Eye (tissue), 1 donor: Measurements from ENCODE around the gene MRPL2.
"Not testable (repeated sequence)": the region's sequence is repeated elsewhere in the genome, so short reads cannot be mapped to it uniquely, and the experiment has no call there.

Experiments used
- DNase-seq: peaks from one replicate; pipeline ENCODE4 v3.0.0-alpha.2; 2015

The MRPL2 gene

DNA sequence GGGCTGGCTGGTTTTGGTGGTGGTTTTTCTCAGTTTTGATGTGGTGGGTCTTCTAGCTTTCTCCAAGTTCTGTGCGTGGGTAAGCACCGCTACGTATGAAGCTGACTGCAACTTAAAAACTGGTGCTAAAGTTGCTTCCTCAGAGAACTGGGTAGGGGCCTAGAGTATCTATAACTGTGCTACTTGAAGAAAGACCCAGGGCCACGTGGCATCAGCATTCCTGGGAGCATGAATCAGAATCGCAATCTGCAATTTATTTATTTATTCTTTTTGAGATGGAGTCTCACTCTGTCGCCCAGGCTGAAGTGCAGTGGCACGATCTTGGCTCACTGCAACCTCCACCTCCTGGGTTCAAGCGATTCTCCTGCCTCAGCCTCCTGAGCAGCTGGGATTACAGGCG, 22.7 kb upstream of the MRPL2 start:
- DNase-seq: not testable (repeated sequence)

DNA sequence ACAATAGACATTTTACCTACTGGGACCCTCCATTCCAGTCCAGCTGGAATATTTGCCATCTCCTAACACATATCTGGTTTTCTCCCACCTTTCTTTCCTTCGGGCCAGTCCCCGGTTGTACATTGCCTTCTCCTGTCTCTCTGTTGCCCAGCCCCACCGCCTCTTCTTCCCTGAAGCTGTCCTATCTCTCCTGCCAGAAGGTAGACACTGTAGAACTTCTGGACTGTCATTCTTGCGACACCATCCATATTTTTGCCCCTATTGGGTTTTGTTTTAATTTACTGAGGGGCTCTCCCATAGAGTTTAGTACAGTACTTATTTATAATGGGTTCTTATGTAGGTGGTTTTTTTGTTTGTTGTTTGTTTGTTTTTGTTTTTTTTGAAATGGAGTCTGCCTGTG, 21.8 kb upstream of the MRPL2 start:
- DNase-seq: no peak

DNA sequence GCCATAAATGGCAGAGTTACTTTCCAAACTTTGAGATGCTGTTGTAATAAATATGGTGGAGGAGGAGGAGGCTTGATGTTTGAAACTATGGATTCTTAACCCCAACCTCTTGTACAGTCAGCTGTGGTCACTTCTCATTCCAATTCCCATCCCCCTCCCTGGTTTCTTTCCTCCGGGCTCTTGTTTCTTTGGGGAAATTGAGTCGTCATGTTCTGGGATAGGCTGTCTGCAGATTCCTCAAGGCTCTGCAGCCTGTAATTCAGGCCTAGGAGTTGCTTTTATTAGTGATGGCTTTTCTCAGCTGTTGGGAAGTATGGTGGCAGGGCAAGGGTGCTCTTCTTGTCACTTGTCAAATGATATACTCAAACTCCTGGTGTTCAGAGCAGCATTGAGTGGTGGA, 19.5 kb upstream of the MRPL2 start:
- no peak for DNase-seq

DNA sequence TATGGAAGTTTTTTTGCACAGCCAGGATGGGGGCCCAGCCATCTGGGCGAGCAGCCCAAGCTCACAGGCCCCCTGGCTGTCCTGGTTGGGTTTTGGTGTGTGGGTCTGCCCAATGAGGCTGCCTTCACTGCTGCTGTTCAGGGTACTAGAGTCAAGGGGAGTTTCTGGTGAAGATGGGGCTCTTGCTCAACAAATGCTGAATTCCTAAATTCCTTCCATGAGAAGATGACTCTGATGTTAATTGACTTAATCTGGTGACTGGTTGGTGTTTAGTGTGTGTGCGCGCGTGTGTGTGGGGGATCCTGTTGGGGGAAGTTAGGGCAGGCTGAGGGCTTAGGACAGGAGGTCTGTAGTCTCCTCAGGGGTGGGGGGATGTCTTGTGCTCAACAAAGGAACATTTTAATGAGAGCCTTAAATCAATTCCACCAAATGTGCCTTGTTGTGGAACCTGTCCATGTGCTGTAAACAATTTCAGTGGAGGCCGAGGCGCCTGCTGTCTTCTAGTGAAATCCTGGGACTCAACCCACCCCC, 18.8 kb upstream of the MRPL2 start:
- DNase-seq: peak; percentile 25

DNA sequence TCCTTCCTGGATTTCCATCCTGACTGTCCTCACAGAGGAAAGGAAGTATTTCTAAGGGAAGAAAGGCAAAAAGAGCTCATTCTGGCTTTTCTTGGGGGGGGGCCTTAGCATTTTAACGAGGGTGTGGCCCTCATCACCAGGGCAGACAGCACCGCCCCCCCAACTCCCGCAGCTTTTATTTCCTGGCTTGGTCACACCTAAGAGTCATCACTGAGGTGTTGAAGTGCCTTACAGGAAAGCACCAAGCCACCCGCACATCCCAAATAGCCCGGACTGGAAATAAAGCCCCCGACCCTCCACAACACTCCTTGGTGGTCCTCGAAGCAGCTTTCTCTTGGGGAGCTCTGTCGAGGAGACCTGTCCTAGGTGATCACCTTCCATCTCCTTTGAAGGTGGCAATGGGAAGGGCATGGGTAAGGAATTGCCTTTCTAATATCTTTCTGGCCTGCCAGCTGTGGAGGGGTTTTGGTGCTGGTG, 18.1 kb upstream of the MRPL2 start:
- no peak for DNase-seq

DNA sequence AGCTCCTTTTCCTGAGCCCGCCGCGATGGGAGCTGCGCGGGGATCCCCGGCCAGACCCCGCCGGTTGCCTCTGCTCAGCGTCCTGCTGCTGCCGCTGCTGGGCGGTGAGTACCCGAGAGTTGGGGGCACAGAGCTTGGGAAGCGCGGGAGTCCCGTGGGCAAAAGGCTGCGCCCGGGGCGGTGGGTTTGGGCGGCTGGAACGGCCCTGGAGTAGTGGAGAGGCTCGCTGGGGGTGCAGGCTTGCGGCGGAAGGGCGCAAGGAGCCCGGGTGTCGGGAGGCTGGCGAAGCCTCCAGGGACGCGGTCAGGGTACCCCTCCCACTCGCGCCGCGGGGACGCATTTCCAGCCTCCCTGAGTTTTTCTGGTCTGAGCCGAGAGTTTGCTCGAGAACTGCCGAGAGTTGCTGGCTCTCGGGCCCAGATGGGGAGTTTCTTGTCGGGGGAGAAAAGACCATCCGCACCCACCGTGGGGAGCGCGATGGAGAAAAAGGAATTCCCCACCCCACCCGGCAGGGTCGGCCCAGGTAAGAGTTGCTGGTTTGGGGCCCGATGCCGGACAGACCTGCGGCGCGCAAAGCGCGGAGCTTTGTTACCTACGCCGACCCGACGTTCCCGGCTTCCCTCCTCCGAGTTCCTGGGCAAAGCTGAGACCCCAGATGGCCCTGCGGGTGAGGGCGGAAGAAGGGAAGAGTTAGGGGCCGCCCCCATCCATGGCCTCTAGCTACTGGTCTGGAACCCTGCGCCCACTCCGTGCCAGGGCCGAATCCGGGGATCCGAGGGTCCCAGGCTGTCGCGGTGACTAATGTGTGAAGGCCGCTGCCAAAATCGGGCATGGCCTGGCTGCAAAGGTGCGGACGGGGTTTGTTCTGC, 17.5 kb upstream of the MRPL2 start:
- peak; percentile 80 for DNase-seq

DNA sequence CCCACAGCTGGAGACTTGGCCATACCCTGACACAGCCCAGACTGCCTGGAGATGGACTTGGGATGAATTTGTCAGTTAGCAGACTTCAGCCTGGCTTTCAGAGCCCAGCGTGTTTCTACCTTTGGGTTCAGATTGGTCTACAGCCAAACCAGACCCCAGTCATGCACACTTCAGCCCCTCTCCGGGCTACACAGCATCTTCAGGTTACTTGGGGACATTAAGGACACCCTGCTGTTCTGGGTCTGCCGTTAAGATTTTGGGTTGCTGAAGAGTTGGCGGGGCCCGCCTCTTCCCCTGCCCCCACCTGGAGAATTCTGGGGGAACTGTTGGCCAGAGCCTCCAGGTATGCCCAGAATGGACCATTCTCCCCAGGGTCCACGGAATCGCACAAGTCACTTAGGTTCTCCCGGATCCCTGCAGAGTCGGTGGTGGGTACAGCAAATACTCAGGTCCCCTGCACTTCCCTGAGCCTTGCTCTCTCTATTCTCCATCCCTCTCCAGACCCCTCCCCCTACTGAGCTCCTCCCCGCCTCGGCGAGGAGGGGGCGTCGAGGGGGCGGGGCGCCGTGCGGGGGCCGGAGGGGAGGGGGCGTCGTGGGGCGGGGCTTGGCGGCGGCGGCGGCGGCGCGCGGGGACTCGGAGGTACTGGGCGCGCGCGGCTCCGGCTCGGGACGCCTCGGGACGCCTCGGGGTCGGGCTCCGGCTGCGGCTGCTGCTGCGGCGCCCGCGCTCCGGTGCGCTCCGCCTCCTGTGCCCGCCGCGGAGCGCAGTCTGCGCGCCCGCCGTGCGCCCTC, 16.6 kb upstream of the MRPL2 start, which contains the start of gene PTK7:
TSS of gene PTK7 (plus strand) at position 645 of the 794 bp plus-strand sequence. CDS start 175 bp downstream, outside the sequence.
- DNase-seq: peak; percentile 94

DNA sequence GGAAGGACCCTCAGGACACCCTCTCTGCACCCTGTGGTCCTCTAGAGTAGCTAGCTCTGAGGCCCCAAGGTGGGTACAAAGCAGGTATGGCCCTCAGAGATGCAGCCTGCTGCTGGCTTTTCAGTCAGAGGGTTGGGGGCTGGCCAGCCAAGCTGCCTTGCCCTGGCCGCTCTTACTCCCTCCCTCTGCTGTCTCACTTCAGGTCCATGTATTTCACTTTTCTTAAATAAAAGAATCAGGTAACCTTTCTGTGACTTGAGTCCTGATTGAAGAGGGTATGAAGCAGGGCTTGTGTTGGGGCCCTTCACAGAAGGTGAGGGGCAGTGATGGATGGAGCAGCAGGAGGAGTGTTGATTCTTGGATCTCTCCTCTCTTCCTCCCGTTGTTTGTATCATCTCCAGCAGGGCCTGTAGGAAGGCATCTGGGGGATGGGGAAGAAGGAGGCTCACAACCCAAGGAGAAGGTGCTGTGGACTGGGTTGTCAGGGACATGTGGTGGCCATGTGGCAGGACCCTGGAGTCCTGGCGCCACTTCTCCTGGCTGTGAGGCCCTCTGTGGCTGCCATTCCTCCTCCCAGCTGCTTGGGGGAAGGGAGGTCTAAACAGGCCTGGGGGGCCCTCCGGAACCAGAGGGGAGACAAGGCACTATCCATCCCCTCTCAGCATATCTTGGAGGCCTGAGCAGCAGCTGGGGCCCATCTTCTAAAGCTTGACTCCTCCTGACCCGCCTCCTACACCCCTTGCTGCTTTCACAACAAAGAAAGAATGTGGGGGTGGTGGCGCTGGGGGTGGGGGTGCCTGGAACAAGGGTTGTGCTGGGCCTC, 15.8 kb upstream of the MRPL2 start:
- DNase-seq: no peak

DNA sequence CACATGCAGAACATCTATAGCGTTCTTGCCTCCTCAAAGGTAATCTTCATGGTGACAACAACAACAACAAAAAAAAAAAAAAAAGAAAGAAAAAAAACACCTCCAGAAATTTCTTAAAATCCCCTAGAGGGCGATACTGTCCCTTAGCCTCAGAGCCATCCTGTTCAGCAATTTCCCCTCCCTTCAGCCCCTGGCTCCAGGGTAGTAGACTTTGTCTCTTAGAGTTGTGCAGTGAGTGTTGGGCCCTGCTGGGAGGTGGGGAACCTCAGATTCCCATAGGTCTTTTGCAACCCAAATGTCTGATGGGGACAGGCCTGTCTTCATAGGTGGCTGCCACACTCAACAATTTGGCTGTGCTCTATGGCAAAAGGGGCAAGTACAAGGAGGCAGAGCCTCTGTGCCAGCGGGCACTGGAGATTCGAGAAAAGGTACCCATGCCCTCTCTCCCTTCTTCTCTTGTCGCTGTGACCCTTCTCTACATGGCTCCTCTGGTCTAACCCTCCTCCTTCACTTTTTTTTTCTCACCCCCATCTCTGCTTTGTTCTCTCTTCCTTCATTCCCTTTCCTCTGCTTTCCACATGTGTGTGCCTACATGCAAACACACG, 10.9 kb upstream of the MRPL2 start:
- peak; percentile 74 for DNase-seq

DNA sequence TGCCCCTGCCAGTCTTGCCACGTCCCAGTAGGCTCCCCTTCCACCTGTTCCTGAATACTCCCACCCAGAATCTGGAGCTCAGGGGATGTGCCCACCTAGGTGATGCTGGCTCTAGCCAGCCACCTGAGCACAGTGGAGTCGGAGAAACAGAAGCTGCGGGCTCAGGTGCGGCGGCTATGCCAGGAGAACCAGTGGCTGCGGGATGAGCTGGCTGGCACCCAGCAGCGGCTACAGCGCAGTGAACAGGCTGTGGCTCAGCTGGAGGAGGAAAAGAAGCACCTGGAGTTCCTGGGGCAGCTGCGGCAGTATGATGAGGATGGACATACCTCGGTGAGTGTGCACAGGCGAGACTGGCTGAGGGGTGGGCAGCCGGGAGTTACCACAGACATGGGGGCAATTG, 3.6 kb upstream of the MRPL2 start:
- DNase-seq: no peak

DNA sequence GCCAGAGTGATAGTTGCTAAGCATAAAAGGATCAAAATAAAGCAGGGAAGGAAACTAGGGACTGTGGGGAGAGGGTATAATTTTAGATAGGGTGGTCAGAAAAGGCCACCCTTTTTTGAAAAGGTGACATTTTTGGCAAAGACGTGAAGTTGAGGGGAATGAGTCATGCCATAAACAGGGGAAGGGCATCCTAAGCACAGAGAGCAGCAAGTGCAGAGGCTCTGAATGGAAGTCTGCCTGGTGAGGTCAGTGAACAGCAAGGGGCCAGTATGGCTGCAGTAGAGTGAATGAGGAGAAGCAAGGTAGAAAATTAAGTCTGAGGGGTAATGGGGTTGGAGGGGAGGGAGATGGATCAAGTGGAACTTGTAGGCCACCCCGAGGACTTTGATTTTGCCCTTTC, 2.6 kb upstream of the MRPL2 start:
- DNase-seq: no peak

DNA sequence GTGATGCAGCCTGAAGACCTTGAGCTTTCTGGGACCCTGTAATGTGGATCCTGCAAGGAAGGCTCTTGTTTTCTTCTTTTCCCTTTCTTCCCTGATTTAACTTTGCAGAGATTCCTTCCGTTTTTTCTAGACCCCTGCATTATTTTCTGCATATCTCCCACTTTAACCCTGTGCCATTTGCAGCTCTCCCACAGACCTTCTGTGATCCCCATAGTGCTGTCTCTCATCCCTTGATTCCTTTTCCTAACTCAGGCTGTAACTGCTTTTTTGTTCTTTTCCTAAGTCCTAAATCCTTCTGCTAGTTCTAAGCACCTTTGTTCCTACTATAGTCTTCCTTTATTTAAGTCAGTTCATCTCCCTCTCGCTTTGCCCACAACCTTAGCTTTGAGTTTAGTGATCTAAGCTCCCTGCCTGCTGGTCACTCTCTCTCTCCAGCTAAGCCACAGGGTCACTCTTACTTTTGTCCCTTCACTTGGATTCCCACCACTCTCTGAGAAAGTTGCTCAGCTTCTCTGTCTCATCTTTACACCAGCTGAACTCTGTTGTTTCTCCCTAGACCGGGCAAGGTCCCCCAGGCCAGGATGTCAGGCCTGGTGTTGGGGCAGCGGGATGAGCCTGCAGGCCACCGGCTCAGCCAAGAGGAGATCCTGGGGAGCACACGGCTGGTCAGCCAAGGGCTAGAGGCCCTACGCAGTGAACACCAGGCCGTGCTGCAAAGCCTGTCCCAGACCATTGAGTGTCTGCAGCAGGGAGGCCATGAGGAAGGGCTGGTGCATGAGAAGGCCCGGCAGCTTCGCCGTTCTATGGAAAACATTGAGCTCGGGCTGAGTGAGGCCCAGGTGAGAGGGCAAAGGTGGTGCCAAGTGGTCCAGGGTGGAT, 1.8 kb upstream of the MRPL2 start:
- no peak for DNase-seq

DNA sequence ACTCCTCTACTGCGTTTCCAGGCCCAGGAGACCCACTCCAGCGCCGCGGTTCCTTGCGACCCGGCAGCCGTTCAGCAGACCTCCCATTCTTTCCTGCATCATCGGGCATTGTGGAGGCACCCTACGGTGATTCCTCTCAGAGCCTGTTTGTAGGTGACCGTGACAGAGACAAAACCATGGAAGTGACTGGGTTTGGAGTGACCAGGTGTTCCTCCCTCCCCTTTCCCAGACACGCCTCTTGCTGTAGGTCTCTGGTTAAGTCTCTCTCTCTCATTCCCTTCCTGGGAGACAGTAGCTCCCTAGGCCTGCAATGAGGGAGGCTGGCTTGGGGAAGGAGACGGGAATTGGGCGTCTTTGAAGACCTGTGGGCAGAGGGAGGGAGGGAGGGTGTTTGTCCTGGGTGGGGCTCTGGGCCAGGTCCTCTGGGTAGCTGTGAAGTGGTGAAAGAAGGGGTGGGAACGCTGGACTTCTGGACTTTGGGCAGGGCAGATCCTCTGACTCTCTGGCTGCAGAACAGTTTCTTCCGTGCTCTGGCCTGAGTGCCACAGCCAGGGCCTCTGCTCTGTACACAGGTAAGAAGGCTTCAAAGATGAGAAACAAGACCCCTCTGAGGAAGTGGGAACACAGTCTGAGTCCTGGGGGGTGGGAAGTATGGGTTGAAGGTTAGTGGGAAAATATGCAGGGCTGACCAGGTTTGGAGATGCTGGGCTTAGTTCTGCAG, 960 bp upstream of the MRPL2 start:
- DNase-seq: no peak

DNA sequence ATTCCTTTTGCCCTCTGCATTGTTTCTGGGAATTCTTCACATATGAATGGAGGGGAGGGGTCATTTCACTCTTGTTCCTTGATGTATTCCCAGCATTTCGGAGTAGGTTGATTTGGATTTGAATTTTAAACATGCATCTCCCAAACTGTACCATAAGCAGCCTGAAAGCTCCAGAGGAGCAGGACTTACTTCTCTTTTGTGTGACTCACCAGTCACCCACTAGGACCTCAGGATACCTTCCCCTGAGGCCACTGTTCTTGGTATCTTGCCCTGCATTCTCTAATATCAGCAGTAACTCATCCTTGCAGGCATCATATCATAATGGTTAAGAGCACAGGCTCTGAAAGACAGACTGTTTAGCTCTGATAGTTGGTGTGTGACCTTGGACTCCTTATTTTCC, 703 bp downstream of the MRPL2 start:
- no peak for DNase-seq

DNA sequence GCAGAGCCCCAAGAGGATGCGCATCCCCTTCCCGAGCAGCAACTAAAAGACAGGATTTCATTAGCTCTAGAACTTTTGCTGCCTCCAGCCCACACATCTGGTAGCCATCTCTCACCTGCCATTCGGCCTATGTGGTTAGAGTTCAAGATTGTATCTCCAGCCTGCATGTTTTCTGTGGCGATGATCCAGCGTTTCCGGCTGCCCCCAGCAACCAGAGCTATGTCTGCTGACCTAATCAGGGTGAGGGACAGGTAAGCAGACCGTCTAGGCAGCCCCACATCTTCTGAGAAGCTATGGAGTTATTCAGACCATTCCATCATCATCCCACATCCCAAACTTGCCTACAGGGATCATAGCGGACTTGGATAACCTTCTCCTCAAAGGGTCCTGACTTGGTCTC, 3.3 kb downstream of the MRPL2 start:
- DNase-seq: no peak

DNA sequence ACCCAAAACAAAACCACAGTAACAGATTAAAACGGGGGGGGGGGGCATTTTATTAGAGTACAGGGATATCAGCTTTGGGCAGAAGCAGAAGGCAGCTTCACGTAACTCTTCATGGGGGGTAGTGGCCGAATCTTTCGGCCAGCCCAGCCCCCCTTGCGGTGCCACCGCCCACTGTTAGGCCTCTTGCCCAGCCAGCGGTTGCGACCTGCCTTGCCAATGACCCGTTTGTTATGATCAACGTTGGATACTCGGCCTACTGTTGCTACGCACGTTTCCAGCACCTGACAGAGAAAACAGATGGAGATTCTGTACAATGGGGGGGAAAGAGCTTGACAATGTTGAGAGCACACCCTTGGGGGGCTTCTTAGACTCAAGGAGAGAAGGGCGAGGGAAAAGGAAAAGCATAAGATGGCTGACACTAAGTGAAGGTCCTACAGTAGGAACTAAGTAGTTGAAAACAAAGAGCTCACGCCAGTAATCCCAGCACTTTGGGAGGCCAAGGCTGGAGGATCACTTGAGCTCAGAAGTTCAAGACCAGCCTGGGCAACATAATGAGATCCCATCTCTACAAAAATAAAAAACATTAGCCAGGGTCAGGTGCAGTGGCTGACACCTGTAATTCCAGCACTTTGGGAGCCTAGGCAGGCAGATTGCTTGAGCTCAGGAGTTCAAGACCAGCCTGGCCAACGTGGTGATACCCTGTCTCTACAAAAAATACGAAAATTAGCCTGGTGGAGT, 4.9 kb downstream of the MRPL2 start:
- DNase-seq: no peak

DNA sequence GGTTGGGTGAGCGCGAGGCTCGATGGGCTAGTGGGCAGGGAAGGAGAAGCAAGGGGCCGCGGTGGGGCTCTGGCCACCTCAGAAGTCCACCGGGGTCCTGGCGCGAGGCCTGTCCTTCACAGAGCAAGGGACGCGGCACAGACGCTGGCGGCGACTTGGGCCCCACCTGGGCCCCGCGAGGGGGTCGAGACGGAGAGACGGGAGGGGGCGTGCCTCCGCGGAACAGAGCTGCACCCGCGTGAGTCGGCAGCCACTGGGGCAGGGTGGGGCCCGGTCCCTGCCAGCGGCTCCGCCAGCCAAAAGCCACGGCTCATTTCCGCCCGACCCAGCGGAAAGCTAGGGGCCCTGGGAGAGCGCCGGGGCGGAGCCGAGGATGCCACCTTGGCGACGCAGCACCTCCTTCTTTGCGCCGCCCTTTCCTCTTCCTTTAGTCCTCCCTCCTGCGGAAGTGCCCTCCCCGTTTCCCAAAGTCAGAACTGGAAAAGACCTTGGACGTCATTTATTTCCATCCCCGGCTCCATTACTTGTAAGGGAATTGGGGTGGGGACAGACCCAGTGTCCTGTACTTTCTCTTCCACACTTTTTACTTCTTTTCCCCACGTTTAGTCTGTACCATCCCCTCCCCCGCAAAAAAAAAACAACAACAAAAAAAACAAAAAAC, 5.6 kb downstream of the MRPL2 start, which contains the start of gene CUL7:
TSS of gene CUL7 (minus strand) at position 307 of the 661 bp plus-strand sequence. CDS start 1,063 bp downstream, outside the sequence.
- peak; percentile 96 for DNase-seq

DNA sequence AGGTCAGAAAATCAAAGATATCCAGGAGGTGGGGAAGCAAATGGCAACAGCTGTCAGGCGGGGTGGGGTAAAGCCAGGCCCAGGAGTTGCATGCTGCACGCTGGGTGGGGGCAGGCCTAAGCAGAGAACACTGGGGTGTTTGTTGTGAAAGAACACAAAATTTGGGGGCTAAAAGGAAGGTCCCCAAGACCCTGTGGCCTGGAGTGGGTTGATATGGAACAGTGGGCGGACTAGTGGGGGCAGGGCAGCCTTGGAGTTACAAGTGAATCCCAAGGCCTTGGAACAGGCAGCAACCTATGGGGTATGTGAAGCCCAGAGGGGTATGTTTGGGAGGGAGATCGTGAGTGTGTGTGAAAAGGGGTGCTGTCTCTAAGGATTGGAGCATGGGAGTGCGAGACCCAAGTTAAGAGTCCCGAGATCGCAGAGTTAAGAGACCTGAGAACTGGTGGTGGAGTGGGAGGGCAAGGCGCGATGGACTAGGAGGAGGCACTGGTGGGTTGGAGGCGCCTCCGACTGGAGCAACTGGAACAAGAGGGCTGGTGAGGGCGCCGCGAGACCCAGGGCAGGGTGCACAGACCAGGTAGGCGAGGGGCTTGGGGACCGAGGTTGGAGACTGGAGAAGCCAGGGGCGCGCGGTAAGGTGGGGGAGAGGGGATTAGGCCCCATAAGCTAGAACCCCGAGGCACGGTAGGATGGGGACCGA, 6.2 kb downstream of the MRPL2 start:
- DNase-seq: no peak
